ENCODE results near the gene MOCS1. TPM values are rescaled to one million over a fixed set of nuclear protein-coding genes. Genes with fewer than 3 reads are reported as not detected.

MOCS1 gene
- total RNA-seq, 2 experiments from 2014 or later, result 2.0 to 2.7 TPM

GRCh38 chr6:39942903-39943580 is 8.8 kb upstream of the MOCS1 start:
- POLR2A ChIA-PET, result no interaction called here
- intact Hi-C loops (cut with DNase I, micrococcal nuclease), result no loop called here

GRCh38 chr6:39941820-39942219 is 7.6 kb upstream of the MOCS1 start:
- ATAC-seq (ENCODE audit: poor library complexity) (no peak), DNase-seq (no peak)
- no peak overlapping the region for H3K4me3 ChIP-seq (ENCODE audit: low read length)
- H3K36me3 ChIP-seq (ENCODE audit: insufficient read depth, low read length), result no peaks in the 10 kb centered on the region
- no peak overlapping the region for H3K27ac Mint-ChIP-seq
- H3K9me3 Mint-ChIP-seq, result no peaks in the 10 kb centered on the region
- no peaks in the 10 kb centered on the region for H3K27me3 Mint-ChIP-seq
- no peak overlapping the region for H3K4me3 Mint-ChIP-seq
- H3K36me3 Mint-ChIP-seq (ENCODE audit: low read depth), result no peaks in the 10 kb centered on the region
- ChIA-PET POLR2A (no interaction called here), CTCF (no interaction called here)
- no peaks in the 10 kb centered on the region for H3K9me3 ChIP-seq (ENCODE audit: control insufficient read depth in 1 of 2, insufficient read depth in 1 of 2, low read length in 2 of 2)
- H3K4me1 Mint-ChIP-seq (ENCODE audit: low read depth), result no peaks in the 10 kb centered on the region
- no peaks in the 10 kb centered on the region for H3K4me1 ChIP-seq (ENCODE audit: insufficient read depth, low read length)
- H3K27ac ChIP-seq (ENCODE audit: low read depth in 1 of 2, low read length in 2 of 2), result no peak overlapping the region
- intact Hi-C loops (cut with DNase I, micrococcal nuclease), result no loop called here
- H3K27me3 ChIP-seq (ENCODE audit: control insufficient read depth in 1 of 2, insufficient read depth in 2 of 2, low read length in 2 of 2), result peaks cover 0 to 2% of the 10 kb centered on the region in 2 experiments
- no peak for TF ChIP-seq CTCF (IDR thresholded peaks at IDR 0.05)

More at GRCh38 chr6:39942903-39943580, 8.8 kb upstream of the MOCS1 start:
- H3K9me3 Mint-ChIP-seq, result no peaks in the 10 kb centered on the region
- peaks cover 0 to 2% of the 10 kb centered on the region in 2 experiments for H3K27me3 ChIP-seq (ENCODE audit: control insufficient read depth in 1 of 2, insufficient read depth in 2 of 2, low read length in 2 of 2)
- CTCF ChIA-PET, result no interaction called here
- no peaks in the 10 kb centered on the region for H3K36me3 ChIP-seq (ENCODE audit: insufficient read depth, low read length)
- no peaks in the 10 kb centered on the region for H3K4me1 ChIP-seq (ENCODE audit: insufficient read depth, low read length)
- no peak for TF ChIP-seq CTCF (IDR thresholded peaks at IDR 0.05)
- no peak overlapping the region for H3K27ac ChIP-seq (ENCODE audit: low read depth in 1 of 2, low read length in 2 of 2)
- H3K4me3 ChIP-seq (ENCODE audit: low read length), result no peak overlapping the region
- no peak overlapping the region for H3K27ac Mint-ChIP-seq
- no peak overlapping the region for H3K4me3 Mint-ChIP-seq
- H3K27me3 Mint-ChIP-seq, result no peaks in the 10 kb centered on the region
- ATAC-seq (ENCODE audit: poor library complexity) (no peak), DNase-seq (no peak)
- no peaks in the 10 kb centered on the region for H3K4me1 Mint-ChIP-seq (ENCODE audit: low read depth)
- no peaks in the 10 kb centered on the region for H3K36me3 Mint-ChIP-seq (ENCODE audit: low read depth)
- H3K9me3 ChIP-seq (ENCODE audit: control insufficient read depth in 1 of 2, insufficient read depth in 1 of 2, low read length in 2 of 2), result no peaks in the 10 kb centered on the region

- no peaks in the 10 kb centered on the region for H3K9me3 Mint-ChIP-seq
- no peaks in the 10 kb centered on the region for H3K4me1 Mint-ChIP-seq (ENCODE audit: low read depth)
- no peaks in the 10 kb centered on the region for H3K27me3 Mint-ChIP-seq
- H3K36me3 ChIP-seq (ENCODE audit: insufficient read depth, low read length), result no peaks in the 10 kb centered on the region
- no peak for ATAC-seq (ENCODE audit: poor library complexity)
- H3K4me3 Mint-ChIP-seq, result no peak overlapping the region
- no peak for DNase-seq
- CTCF ChIA-PET, result no interaction called here
- no peak overlapping the region for H3K27ac Mint-ChIP-seq
- POLR2A ChIA-PET, result no interaction called here
- no peaks in the 10 kb centered on the region for H3K9me3 ChIP-seq (ENCODE audit: control insufficient read depth in 1 of 2, insufficient read depth in 1 of 2, low read length in 2 of 2)
- peaks cover 0 to 2% of the 10 kb centered on the region in 2 experiments for H3K27me3 ChIP-seq (ENCODE audit: control insufficient read depth in 1 of 2, insufficient read depth in 2 of 2, low read length in 2 of 2)
- no peak overlapping the region for H3K27ac ChIP-seq (ENCODE audit: low read depth in 1 of 2, low read length in 2 of 2)
- TF ChIP-seq CTCF (IDR thresholded peaks at IDR 0.05), result no peak
- no peak overlapping the region for H3K4me3 ChIP-seq (ENCODE audit: low read length)
- intact Hi-C loops (cut with DNase I, micrococcal nuclease), result no loop called here
- no peaks in the 10 kb centered on the region for H3K36me3 Mint-ChIP-seq (ENCODE audit: low read depth)
- H3K4me1 ChIP-seq (ENCODE audit: insufficient read depth, low read length), result no peaks in the 10 kb centered on the region
Measured at GRCh38 chr6:39941138-39941537, 6.9 kb upstream of the MOCS1 start.

Data from CD4-positive, alpha-beta T cell (primary cell).